ENCODE data around the gene HSFX4. TPM values are rescaled to one million over a fixed set of nuclear protein-coding genes. Genes with fewer than 3 reads are reported as not detected.
"Not testable (repeated sequence)": the region's sequence is repeated elsewhere in the genome, so short reads cannot be mapped to it uniquely, and the experiment has no call there.

The HSFX4 gene
- total RNA-seq (not detected), polyA plus RNA-seq (not detected)

- H3K27ac Mint-ChIP-seq: peak within 1 kb of the TSS in 1 of 7 donors; percentile 25
- POLR2A ChIA-PET (ENCODE audit: partially characterized antibody); H3K4me1 ChIP-seq (ENCODE audit: insufficient read depth, low read length); H3K4me3 ChIP-seq (ENCODE audit: low read length in 2 of 2); H3K36me3 Mint-ChIP-seq; DNase-seq; H3K4me1 Mint-ChIP-seq; H3K9me3 Mint-ChIP-seq; CTCF ChIA-PET (ENCODE audit: partially characterized antibody); H3K9me3 ChIP-seq (ENCODE audit: control insufficient read depth in 1 of 2, low read length in 2 of 2); H3K36me3 ChIP-seq (ENCODE audit: insufficient read depth, low read length); intact Hi-C loops (cut with micrococcal nuclease); H3K27me3 ChIP-seq (ENCODE audit: insufficient read depth, low read length); H3K27ac ChIP-seq (ENCODE audit: low read depth, low read length); H3K27me3 Mint-ChIP-seq; H3K4me3 Mint-ChIP-seq: not testable (repeated sequence)
Measured at GRCh38 chrX:149929400-149929799, at the start of gene HSFX4. HSFX4 (plus strand) TSS chrX:149929573; CDS start chrX:149929645, 72 bp downstream.

GRCh38 chrX:149881081-149881711 is 48.2 kb upstream of the HSFX4 start, which contains the start of gene MAGEA8:
MAGEA8 (plus strand) TSS chrX:149881183; CDS start chrX:149884273, 3,090 bp downstream.
- CTCF ChIA-PET (ENCODE audit: partially characterized antibody): no interaction called here
- H3K4me3 Mint-ChIP-seq: no peak within 1 kb of the TSS
- no peaks in the 10 kb centered on the region for H3K9me3 ChIP-seq (ENCODE audit: control insufficient read depth in 1 of 2, low read length in 2 of 2)
- POLR2A ChIA-PET (ENCODE audit: partially characterized antibody): no interaction called here
- intact Hi-C loops (cut with micrococcal nuclease): no loop called here
- no peaks in the 10 kb centered on the region for H3K9me3 Mint-ChIP-seq
- H3K27me3 ChIP-seq (ENCODE audit: insufficient read depth, low read length): no peaks in the 10 kb centered on the region
- H3K4me1 Mint-ChIP-seq: peaks cover 0 to 9% (median 2%) of the 10 kb centered on the region in 4 donors
- no peak within 1 kb of the TSS for H3K4me3 ChIP-seq (ENCODE audit: low read length in 2 of 2)
- no peak within 1 kb of the TSS for H3K27ac Mint-ChIP-seq
- H3K27me3 Mint-ChIP-seq: peaks cover 0 to 5% of the 10 kb centered on the region in 2 donors
- no peaks in the 10 kb centered on the region for H3K4me1 ChIP-seq (ENCODE audit: insufficient read depth, low read length)
- no peaks in the 10 kb centered on the region for H3K36me3 Mint-ChIP-seq
- H3K27ac ChIP-seq (ENCODE audit: low read depth, low read length): no peak within 1 kb of the TSS
- DNase-seq: no peak
- H3K36me3 ChIP-seq (ENCODE audit: insufficient read depth, low read length): no peaks in the 10 kb centered on the region

- H3K9me3 Mint-ChIP-seq; H3K9me3 ChIP-seq (ENCODE audit: control insufficient read depth in 1 of 2, low read length in 2 of 2); H3K27ac Mint-ChIP-seq; H3K4me1 Mint-ChIP-seq; H3K4me1 ChIP-seq (ENCODE audit: insufficient read depth, low read length); H3K36me3 Mint-ChIP-seq; H3K27me3 ChIP-seq (ENCODE audit: insufficient read depth, low read length); CTCF ChIA-PET (ENCODE audit: partially characterized antibody); H3K27ac ChIP-seq (ENCODE audit: low read depth, low read length); H3K4me3 ChIP-seq (ENCODE audit: low read length in 2 of 2); H3K36me3 ChIP-seq (ENCODE audit: insufficient read depth, low read length); intact Hi-C loops (cut with micrococcal nuclease); H3K27me3 Mint-ChIP-seq; POLR2A ChIA-PET (ENCODE audit: partially characterized antibody); DNase-seq; H3K4me3 Mint-ChIP-seq: not testable (repeated sequence)
Measured at GRCh38 chrX:149890828-149891227, 38.5 kb upstream of the HSFX4 start.

GRCh38 chrX:149898554-149898953 is 30.8 kb upstream of the HSFX4 start:
- Histone ChIP-seq H3K27ac (ENCODE audit: low read depth, low read length) (no peak overlapping the region), H3K4me3 (ENCODE audit: low read length in 2 of 2) (no peak overlapping the region), H3K27me3 (ENCODE audit: insufficient read depth, low read length) (no peaks in the 10 kb centered on the region), H3K36me3 (ENCODE audit: insufficient read depth, low read length) (no peaks in the 10 kb centered on the region), H3K9me3 (ENCODE audit: control insufficient read depth in 1 of 2, low read length in 2 of 2) (no peaks in the 10 kb centered on the region), H3K4me1 (ENCODE audit: insufficient read depth, low read length) (no peaks in the 10 kb centered on the region)
- CTCF ChIA-PET (ENCODE audit: partially characterized antibody): no interaction called here
- intact Hi-C loops (cut with micrococcal nuclease): no loop called here
- POLR2A ChIA-PET (ENCODE audit: partially characterized antibody): no interaction called here
- no peak overlapping the region for H3K4me3 Mint-ChIP-seq
- no peak overlapping the region for H3K27ac Mint-ChIP-seq
- H3K27me3 Mint-ChIP-seq: peaks cover 2 to 3% of the 10 kb centered on the region in 2 donors
- H3K36me3 Mint-ChIP-seq: no peaks in the 10 kb centered on the region
- H3K9me3 Mint-ChIP-seq: peaks cover 0 to 2% (median 0%) of the 10 kb centered on the region in 8 donors
- no peaks in the 10 kb centered on the region for H3K4me1 Mint-ChIP-seq
- no peak for DNase-seq

GRCh38 chrX:149903889-149904748 is 25.3 kb upstream of the HSFX4 start:
- H3K4me3 ChIP-seq (ENCODE audit: low read length in 2 of 2): no peak overlapping the region
- H3K9me3 ChIP-seq (ENCODE audit: control insufficient read depth in 1 of 2, low read length in 2 of 2): no peaks in the 10 kb centered on the region
- H3K36me3 ChIP-seq (ENCODE audit: insufficient read depth, low read length): no peaks in the 10 kb centered on the region
- no peak overlapping the region for H3K27ac ChIP-seq (ENCODE audit: low read depth, low read length)
- Mint-ChIP-seq H3K27me3 (peaks cover 1 to 3% of the 10 kb centered on the region in 2 donors), H3K4me3 (peak overlapping the region in 4 of 8 donors; percentile 1 to 41 (median 24)), H3K36me3 (no peaks in the 10 kb centered on the region), H3K4me1 (peaks cover 0 to 3% (median 2%) of the 10 kb centered on the region in 4 donors), H3K27ac (peak overlapping the region in 2 of 7 donors; percentile 21 to 71), H3K9me3 (peaks cover 0 to 8% (median 0%) of the 10 kb centered on the region in 8 donors)
- H3K27me3 ChIP-seq (ENCODE audit: insufficient read depth, low read length): no peaks in the 10 kb centered on the region
- ChIA-PET CTCF (ENCODE audit: partially characterized antibody) (no interaction called here), POLR2A (ENCODE audit: partially characterized antibody) (no interaction called here)
- DNase-seq: no peak
- intact Hi-C loops (cut with micrococcal nuclease): no loop called here
- no peaks in the 10 kb centered on the region for H3K4me1 ChIP-seq (ENCODE audit: insufficient read depth, low read length)

- H3K9me3 ChIP-seq (ENCODE audit: control insufficient read depth in 1 of 2, low read length in 2 of 2): no peaks in the 10 kb centered on the region
- peaks cover 0 to 1% of the 10 kb centered on the region in 2 donors for H3K27me3 Mint-ChIP-seq
- H3K36me3 ChIP-seq (ENCODE audit: insufficient read depth, low read length): no peaks in the 10 kb centered on the region
- no peaks in the 10 kb centered on the region for H3K4me1 ChIP-seq (ENCODE audit: insufficient read depth, low read length)
- H3K27ac ChIP-seq (ENCODE audit: low read depth, low read length): no peak overlapping the region
- H3K4me1 Mint-ChIP-seq: peaks cover 0 to 4% (median 2%) of the 10 kb centered on the region in 4 donors
- H3K36me3 Mint-ChIP-seq: no peaks in the 10 kb centered on the region
- intact Hi-C loops (cut with micrococcal nuclease): no loop called here
- H3K9me3 Mint-ChIP-seq: peaks cover 0 to 15% (median 0%) of the 10 kb centered on the region in 8 donors
- no peak overlapping the region for H3K4me3 Mint-ChIP-seq
- H3K4me3 ChIP-seq (ENCODE audit: low read length in 2 of 2): no peak overlapping the region
- no peaks in the 10 kb centered on the region for H3K27me3 ChIP-seq (ENCODE audit: insufficient read depth, low read length)
- peak overlapping the region in 1 of 7 donors; percentile 26 for H3K27ac Mint-ChIP-seq
- ChIA-PET CTCF (ENCODE audit: partially characterized antibody) (no interaction called here), POLR2A (ENCODE audit: partially characterized antibody) (no interaction called here)
- DNase-seq: no peak
Measured at GRCh38 chrX:149908308-149908707, 21.1 kb upstream of the HSFX4 start.

- Mint-ChIP-seq H3K36me3 (no peaks in the 10 kb centered on the region), H3K27ac (no peak overlapping the region), H3K4me1 (peaks cover 0 to 4% (median 2%) of the 10 kb centered on the region in 4 donors), H3K4me3 (no peak overlapping the region), H3K27me3 (peaks cover 0 to 1% of the 10 kb centered on the region in 2 donors), H3K9me3 (peaks cover 0 to 15% (median 0%) of the 10 kb centered on the region in 8 donors)
- ChIA-PET POLR2A (ENCODE audit: partially characterized antibody) (no interaction called here), CTCF (ENCODE audit: partially characterized antibody) (no interaction called here)
- intact Hi-C loops (cut with micrococcal nuclease): no loop called here
- Histone ChIP-seq H3K9me3 (ENCODE audit: control insufficient read depth in 1 of 2, low read length in 2 of 2) (no peaks in the 10 kb centered on the region), H3K27me3 (ENCODE audit: insufficient read depth, low read length) (no peaks in the 10 kb centered on the region), H3K4me3 (ENCODE audit: low read length in 2 of 2) (no peak overlapping the region), H3K4me1 (ENCODE audit: insufficient read depth, low read length) (no peaks in the 10 kb centered on the region), H3K36me3 (ENCODE audit: insufficient read depth, low read length) (no peaks in the 10 kb centered on the region), H3K27ac (ENCODE audit: low read depth, low read length) (no peak overlapping the region)
- DNase-seq: no peak
Measured at GRCh38 chrX:149908727-149909126, 20.6 kb upstream of the HSFX4 start.

Measured in CD4-positive, alpha-beta memory T cell (primary cell).